ENCODE measurements around the gene LEFTY2.

LEFTY2 gene

DNA sequence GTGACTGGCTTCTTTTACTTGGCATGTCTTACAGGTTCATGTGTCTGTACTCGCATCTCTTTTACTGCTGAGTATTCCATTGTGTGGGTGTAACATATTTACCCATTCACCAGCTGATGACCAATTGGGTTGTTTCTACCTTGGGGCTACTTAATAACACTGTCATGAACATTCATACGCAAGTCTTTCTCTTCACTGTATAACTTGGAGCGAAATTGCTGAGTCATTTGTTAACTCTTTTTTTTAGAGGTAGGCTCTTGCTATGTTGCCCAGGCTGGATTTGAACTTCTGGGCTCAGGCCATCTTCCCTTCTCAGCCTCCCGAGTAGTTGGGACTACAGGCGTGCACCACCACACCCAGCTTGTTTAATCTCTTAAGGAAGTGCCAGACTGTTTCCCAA is 23.5 kb downstream of the LEFTY2 start:
- Histone ChIP-seq H2AK5ac (ENCODE audit: low read length) (no peak overlapping the region), H2BK120ac (ENCODE audit: insufficient read depth, low read length, poor library complexity) (no peak overlapping the region), H3K23ac (ENCODE audit: low read length) (no peak overlapping the region), H3K4me2 (ENCODE audit: low read length) (no peak overlapping the region), H4K91ac (ENCODE audit: low read depth, low read length) (no peak overlapping the region), H2AFZ (ENCODE audit: insufficient read depth, low read length, poor library complexity) (no peak overlapping the region), H3K4me3 (ENCODE audit: low read depth, low read length) (no peak overlapping the region), H3K27ac (ENCODE audit: low read depth, low read length) (no peak overlapping the region), H3K9ac (ENCODE audit: low read length) (no peak overlapping the region), H2BK12ac (ENCODE audit: low read length) (no peak overlapping the region), H3K27me3 (ENCODE audit: insufficient read depth, low read length) (no peaks in the 10 kb centered on the region), H4K12ac (ENCODE audit: low read depth, low read length) (no peak overlapping the region), H3K14ac (ENCODE audit: low read length) (no peak overlapping the region), H3K18ac (ENCODE audit: low read length) (no peak overlapping the region), H4K8ac (ENCODE audit: low read depth, low read length) (no peak overlapping the region), H3K36me3 (ENCODE audit: control insufficient read depth in 1 of 2, insufficient read depth in 2 of 2, low read length in 2 of 2) (peaks cover 19 to 25% of the 10 kb centered on the region in 2 experiments), H3K79me2 (ENCODE audit: control insufficient read depth, insufficient read depth, low read length, poor library complexity) (no peaks in the 10 kb centered on the region), H3K79me1 (ENCODE audit: low read length) (no peaks in the 10 kb centered on the region), H3K4ac (ENCODE audit: low read depth, low read length) (no peak overlapping the region), H3K9me3 (ENCODE audit: insufficient read depth, low read depth, low read length) (peaks cover 4% of the 10 kb centered on the region), H3K4me1 (ENCODE audit: control insufficient read depth in 1 of 2, insufficient read depth in 2 of 2, low read length in 2 of 2) (no peaks in the 10 kb centered on the region), H2BK5ac (ENCODE audit: low read depth, low read length, poor library complexity) (no peak overlapping the region)
- no peak for DNase-seq
- no CpG with 5 or more reads among the region's 5 CpGs for WGBS (ENCODE audit: extremely low coverage, insufficient coverage, insufficient read length)

DNA sequence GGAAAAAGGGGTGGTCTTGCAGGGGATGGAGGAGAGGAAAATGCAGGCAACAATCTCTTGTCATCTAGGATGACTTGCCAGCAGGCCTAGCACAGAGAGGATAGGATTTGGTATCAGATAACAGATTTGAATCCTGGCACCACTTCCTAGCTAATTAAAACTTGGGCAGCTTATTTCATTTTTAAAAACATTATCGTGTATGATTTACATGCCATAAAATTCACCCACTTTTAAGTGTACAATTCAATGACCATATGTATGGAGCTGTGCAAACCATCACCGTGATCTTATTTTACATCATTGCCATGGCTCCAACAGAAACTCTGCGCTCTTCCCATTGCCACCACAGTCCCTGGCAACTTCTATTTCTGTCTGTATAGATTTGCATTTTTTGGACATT is 23.9 kb downstream of the LEFTY2 start:
- no peak overlapping the region for H4K12ac ChIP-seq (ENCODE audit: low read depth, low read length)
- H3K79me1 ChIP-seq (ENCODE audit: low read length): no peaks in the 10 kb centered on the region
- no peak overlapping the region for H4K91ac ChIP-seq (ENCODE audit: low read depth, low read length)
- no peaks in the 10 kb centered on the region for H3K79me2 ChIP-seq (ENCODE audit: control insufficient read depth, insufficient read depth, low read length, poor library complexity)
- no peak overlapping the region for H2AFZ ChIP-seq (ENCODE audit: insufficient read depth, low read length, poor library complexity)
- no peak for DNase-seq
- no peak overlapping the region for H3K9ac ChIP-seq (ENCODE audit: low read length)
- H2BK120ac ChIP-seq (ENCODE audit: insufficient read depth, low read length, poor library complexity): no peak overlapping the region
- H3K27ac ChIP-seq (ENCODE audit: low read depth, low read length): no peak overlapping the region
- H2BK5ac ChIP-seq (ENCODE audit: low read depth, low read length, poor library complexity): no peak overlapping the region
- H4K8ac ChIP-seq (ENCODE audit: low read depth, low read length): no peak overlapping the region
- H3K4me3 ChIP-seq (ENCODE audit: low read depth, low read length): no peak overlapping the region
- no CpG with 5 or more reads among the region's 3 CpGs for whole genome bisulfite sequencing (ENCODE audit: extremely low coverage, insufficient coverage, insufficient read length)
- no peak overlapping the region for H3K14ac ChIP-seq (ENCODE audit: low read length)
- H2BK12ac ChIP-seq (ENCODE audit: low read length): no peak overlapping the region
- H3K4me2 ChIP-seq (ENCODE audit: low read length): no peak overlapping the region
- H3K18ac ChIP-seq (ENCODE audit: low read length): no peak overlapping the region
- H3K9me3 ChIP-seq (ENCODE audit: insufficient read depth, low read depth, low read length): peaks cover 4% of the 10 kb centered on the region
- no peak overlapping the region for H3K4ac ChIP-seq (ENCODE audit: low read depth, low read length)
- H2AK5ac ChIP-seq (ENCODE audit: low read length): no peak overlapping the region
- no peak overlapping the region for H3K23ac ChIP-seq (ENCODE audit: low read length)
- H3K4me1 ChIP-seq (ENCODE audit: control insufficient read depth in 1 of 2, insufficient read depth in 2 of 2, low read length in 2 of 2): no peaks in the 10 kb centered on the region
- H3K27me3 ChIP-seq (ENCODE audit: insufficient read depth, low read length): no peaks in the 10 kb centered on the region
- peaks cover 17 to 23% of the 10 kb centered on the region in 2 experiments for H3K36me3 ChIP-seq (ENCODE audit: control insufficient read depth in 1 of 2, insufficient read depth in 2 of 2, low read length in 2 of 2)

DNA sequence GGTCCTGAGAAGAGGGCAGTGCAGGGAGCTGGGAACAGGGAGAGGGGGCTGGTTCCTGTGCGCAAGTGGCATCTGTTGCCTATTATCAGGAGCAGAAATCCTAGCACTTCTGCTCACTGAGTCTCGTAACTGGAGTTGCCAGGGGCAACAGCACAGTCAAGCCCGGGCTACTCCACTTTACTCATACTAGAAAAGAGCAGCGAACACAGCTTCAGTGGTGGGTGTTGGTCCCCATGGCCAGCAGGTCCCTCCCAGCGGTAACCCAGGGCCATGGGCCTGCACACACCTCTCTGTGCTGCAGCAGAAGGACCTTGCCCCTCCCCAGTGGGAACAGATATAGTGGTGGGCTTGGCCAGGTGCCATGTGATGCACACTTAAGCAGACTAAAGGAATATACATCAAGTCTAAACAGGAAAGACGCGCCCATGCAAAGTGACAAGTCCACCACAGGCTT is 25.5 kb downstream of the LEFTY2 start:
- no peak overlapping the region for H4K8ac ChIP-seq (ENCODE audit: low read depth, low read length)
- no peak overlapping the region for H3K18ac ChIP-seq (ENCODE audit: low read length)
- no peak overlapping the region for H3K4ac ChIP-seq (ENCODE audit: low read depth, low read length)
- no peak overlapping the region for H2BK120ac ChIP-seq (ENCODE audit: insufficient read depth, low read length, poor library complexity)
- H2BK12ac ChIP-seq (ENCODE audit: low read length): no peak overlapping the region
- H3K9ac ChIP-seq (ENCODE audit: low read length): no peak overlapping the region
- no peaks in the 10 kb centered on the region for H3K4me1 ChIP-seq (ENCODE audit: control insufficient read depth in 1 of 2, insufficient read depth in 2 of 2, low read length in 2 of 2)
- H2AK5ac ChIP-seq (ENCODE audit: low read length): no peak overlapping the region
- no peak overlapping the region for H4K12ac ChIP-seq (ENCODE audit: low read depth, low read length)
- H4K91ac ChIP-seq (ENCODE audit: low read depth, low read length): no peak overlapping the region
- H3K27me3 ChIP-seq (ENCODE audit: insufficient read depth, low read length): no peaks in the 10 kb centered on the region
- no peaks in the 10 kb centered on the region for H3K9me3 ChIP-seq (ENCODE audit: insufficient read depth, low read depth, low read length)
- WGBS (ENCODE audit: extremely low coverage, insufficient coverage, insufficient read length): no CpG with 5 or more reads among the region's 7 CpGs
- H3K36me3 ChIP-seq (ENCODE audit: control insufficient read depth in 1 of 2, insufficient read depth in 2 of 2, low read length in 2 of 2): peaks cover 5 to 12% of the 10 kb centered on the region in 2 experiments
- no peak overlapping the region for H3K4me2 ChIP-seq (ENCODE audit: low read length)
- no peak overlapping the region for H3K27ac ChIP-seq (ENCODE audit: low read depth, low read length)
- no peak overlapping the region for H3K14ac ChIP-seq (ENCODE audit: low read length)
- DNase-seq: no peak
- H3K79me1 ChIP-seq (ENCODE audit: low read length): no peaks in the 10 kb centered on the region
- H2BK5ac ChIP-seq (ENCODE audit: low read depth, low read length, poor library complexity): no peak overlapping the region
- H2AFZ ChIP-seq (ENCODE audit: insufficient read depth, low read length, poor library complexity): no peak overlapping the region
- H3K23ac ChIP-seq (ENCODE audit: low read length): no peak overlapping the region
- no peak overlapping the region for H3K4me3 ChIP-seq (ENCODE audit: low read depth, low read length)
- no peaks in the 10 kb centered on the region for H3K79me2 ChIP-seq (ENCODE audit: control insufficient read depth, insufficient read depth, low read length, poor library complexity)

DNA sequence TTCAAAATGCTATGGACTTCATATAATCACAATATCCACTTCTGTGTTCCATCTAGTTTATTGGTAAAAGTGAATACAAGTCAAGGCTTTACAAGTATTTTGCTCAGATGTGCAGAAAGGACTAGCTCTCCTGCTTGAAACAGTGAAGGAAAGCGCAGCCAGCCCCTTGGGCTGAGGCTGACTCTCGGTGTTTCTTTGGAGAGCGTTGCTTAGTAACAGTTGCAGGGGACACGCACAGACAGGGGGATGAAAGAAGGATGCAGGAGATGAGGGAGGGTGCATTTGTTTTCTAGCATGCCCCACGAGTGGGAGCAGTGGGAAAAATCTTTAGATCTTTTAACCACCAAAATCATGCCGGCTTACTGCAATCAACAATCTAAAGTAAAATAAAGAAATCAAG is 26.1 kb downstream of the LEFTY2 start:
- no peak overlapping the region for H2BK12ac ChIP-seq (ENCODE audit: low read length)
- H2BK120ac ChIP-seq (ENCODE audit: insufficient read depth, low read length, poor library complexity): no peak overlapping the region
- H3K23ac ChIP-seq (ENCODE audit: low read length): no peak overlapping the region
- no peaks in the 10 kb centered on the region for H3K79me1 ChIP-seq (ENCODE audit: low read length)
- H3K9me3 ChIP-seq (ENCODE audit: insufficient read depth, low read depth, low read length): no peaks in the 10 kb centered on the region
- H3K27me3 ChIP-seq (ENCODE audit: insufficient read depth, low read length): no peaks in the 10 kb centered on the region
- H3K4me1 ChIP-seq (ENCODE audit: control insufficient read depth in 1 of 2, insufficient read depth in 2 of 2, low read length in 2 of 2): no peaks in the 10 kb centered on the region
- no peak overlapping the region for H3K4ac ChIP-seq (ENCODE audit: low read depth, low read length)
- no peak overlapping the region for H2AFZ ChIP-seq (ENCODE audit: insufficient read depth, low read length, poor library complexity)
- no peaks in the 10 kb centered on the region for H3K79me2 ChIP-seq (ENCODE audit: control insufficient read depth, insufficient read depth, low read length, poor library complexity)
- no peak for DNase-seq
- no peak overlapping the region for H2AK5ac ChIP-seq (ENCODE audit: low read length)
- H4K8ac ChIP-seq (ENCODE audit: low read depth, low read length): no peak overlapping the region
- no CpG with 5 or more reads among the region's 6 CpGs for WGBS (ENCODE audit: extremely low coverage, insufficient coverage, insufficient read length)
- H3K4me2 ChIP-seq (ENCODE audit: low read length): no peak overlapping the region
- no peak overlapping the region for H3K4me3 ChIP-seq (ENCODE audit: low read depth, low read length)
- H4K91ac ChIP-seq (ENCODE audit: low read depth, low read length): no peak overlapping the region
- no peak overlapping the region for H3K9ac ChIP-seq (ENCODE audit: low read length)
- no peak overlapping the region for H3K14ac ChIP-seq (ENCODE audit: low read length)
- H3K18ac ChIP-seq (ENCODE audit: low read length): no peak overlapping the region
- no peak overlapping the region for H3K27ac ChIP-seq (ENCODE audit: low read depth, low read length)
- H2BK5ac ChIP-seq (ENCODE audit: low read depth, low read length, poor library complexity): no peak overlapping the region
- H3K36me3 ChIP-seq (ENCODE audit: control insufficient read depth in 1 of 2, insufficient read depth in 2 of 2, low read length in 2 of 2): peaks cover 3 to 10% of the 10 kb centered on the region in 2 experiments
- no peak overlapping the region for H4K12ac ChIP-seq (ENCODE audit: low read depth, low read length)
